ENCODE data around the gene FAM180B. TPM values are rescaled to one million over a fixed set of nuclear protein-coding genes. Genes with fewer than 3 reads are reported as not detected.

FAM180B gene
- total and polyA plus RNA-seq, 2 of the 4 experiments (the other 2 are of a cell fraction): not detected

DNA sequence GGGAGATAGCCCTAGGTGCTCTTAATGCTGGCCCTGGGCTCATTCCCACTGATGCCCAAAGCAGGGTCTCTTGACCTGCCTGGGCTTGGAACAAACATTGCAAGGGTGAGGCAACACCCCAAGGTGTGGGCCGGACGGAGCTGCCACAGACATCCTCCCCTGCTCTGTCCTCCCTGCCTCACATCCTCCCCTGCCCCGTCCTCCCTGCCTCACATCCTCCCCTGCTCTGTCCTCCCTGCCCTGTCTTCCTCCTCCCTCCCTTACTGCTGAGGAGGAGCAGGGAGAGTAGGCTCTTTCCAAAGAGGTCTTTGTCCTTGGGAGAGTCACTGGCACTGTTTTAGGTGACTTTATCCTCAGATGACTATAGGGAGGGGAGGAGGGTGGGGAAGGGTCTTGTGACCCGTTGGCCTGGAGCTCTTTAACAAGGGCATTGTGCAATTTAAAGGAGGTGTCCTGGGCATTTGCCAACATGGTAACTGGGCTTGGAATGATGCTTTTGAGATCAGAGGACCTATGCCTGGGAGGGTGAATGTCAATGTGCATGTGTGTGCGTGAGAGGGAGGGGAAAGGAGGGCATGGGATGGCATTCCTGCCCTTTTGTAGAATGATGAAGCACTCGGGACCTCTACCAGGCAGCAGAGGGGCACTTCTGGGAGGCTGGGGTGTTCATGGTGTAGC is 700 bp downstream of the FAM180B start:
- ATAC-seq (ENCODE audit: low read depth): peak; percentile 22; the same call in 1 of the 2 replicates
- Histone ChIP-seq H4K8ac (ENCODE audit: low read depth in 2 of 2, low read length in 2 of 2) (no peak overlapping the region), H3K23ac (ENCODE audit: low read depth, low read length) (no peak overlapping the region), H3K79me1 (ENCODE audit: low read depth in 1 of 2, low read length in 2 of 2) (peaks cover 0 to 2% of the 10 kb centered on the region in 2 experiments; a peak in 2 of 4 replicates), H2BK15ac (ENCODE audit: low read depth, low read length) (no peak overlapping the region), H2AK9ac (replicated peaks; ENCODE audit: low read depth, low read length, poor library complexity) (no peak overlapping the region), H3K27me3 (ENCODE audit: control insufficient read depth, insufficient read depth, low read length) (peaks cover 18% of the 10 kb centered on the region), H3K9me3 (ENCODE audit: control insufficient read depth, insufficient read depth, low read length) (peaks cover 3% of the 10 kb centered on the region), H3K4me2 (ENCODE audit: low read depth, low read length) (no peak overlapping the region), H3K4me3 (ENCODE audit: insufficient read depth, low read depth, low read length) (no peak overlapping the region), H3K4me1 (ENCODE audit: control insufficient read depth, insufficient read depth, low read length) (no peaks in the 10 kb centered on the region), H3K9ac (ENCODE audit: low read depth, low read length) (no peak overlapping the region), H4K20me1 (ENCODE audit: insufficient read depth, low read length) (no peaks in the 10 kb centered on the region), H2AFZ (replicated peaks; ENCODE audit: low read length, poor library complexity) (no peak overlapping the region), H2AK5ac (ENCODE audit: low read depth, low read length) (no peak overlapping the region), H2BK120ac (ENCODE audit: low read depth, low read length) (no peak overlapping the region), H3K4ac (ENCODE audit: low read depth, low read length) (no peak overlapping the region), H3K18ac (ENCODE audit: low read depth, low read length) (no peak overlapping the region), H4K91ac (ENCODE audit: insufficient read depth, low read depth, low read length) (no peak overlapping the region), H3K27ac (ENCODE audit: insufficient read depth, low read length) (no peak overlapping the region), H2BK5ac (ENCODE audit: low read depth, low read length, poor library complexity, severe bottlenecking) (no peak overlapping the region), H3K56ac (ENCODE audit: extremely low read depth, insufficient read depth, low read length) (no peak overlapping the region), H4K5ac (ENCODE audit: low read depth, low read length) (no peak overlapping the region), H2BK20ac (ENCODE audit: low read depth, low read length) (no peak overlapping the region), H3K9me1 (ENCODE audit: insufficient read depth, low read length) (no peaks in the 10 kb centered on the region), H3K36me3 (ENCODE audit: control insufficient read depth, insufficient read depth, low read length) (peaks cover 24% of the 10 kb centered on the region), H3K14ac (replicated peaks; ENCODE audit: low read depth, low read length) (no peak overlapping the region)
- no TSS peak for BruUV-seq (replicated peaks)
- intact Hi-C loops (cut with micrococcal nuclease): no loop called here
- in situ Hi-C loops (cut with MboI; ENCODE audit: low sequenced_read_pairs): no loop called here
- DNase-seq: no peak
- TF ChIP-seq CHD1 (IDR thresholded peaks at IDR 0.05; ENCODE audit: low read depth, low read length) (no peak), ELK1 (IDR thresholded peaks at IDR 0.05; ENCODE audit: borderline replicate concordance, low read depth, low read length) (no peak), RCOR1 (IDR thresholded peaks at IDR 0.05; ENCODE audit: insufficient replicate concordance, low read length) (no peak), FOS (IDR thresholded peaks at IDR 0.05; ENCODE audit: low read depth, low read length) (no peak), MAZ (IDR thresholded peaks at IDR 0.05; ENCODE audit: borderline replicate concordance, low read depth, low read length) (no peak), USF2 (IDR thresholded peaks at IDR 0.05; ENCODE audit: low read depth, low read length) (no peak), BHLHE40 (IDR thresholded peaks at IDR 0.05; ENCODE audit: low read depth, low read length) (no peak), MAFK (IDR thresholded peaks at IDR 0.05; ENCODE audit: low read depth, low read length) (no peak), RAD21 (IDR thresholded peaks at IDR 0.05; ENCODE audit: low read length) (no peak), RFX5 (IDR thresholded peaks at IDR 0.05; ENCODE audit: low read depth, low read length) (no peak), MXI1 (IDR thresholded peaks at IDR 0.05; ENCODE audit: borderline replicate concordance, low read depth, low read length) (no peak), CEBPB (IDR thresholded peaks at IDR 0.05; ENCODE audit: low read depth, low read length) (no peak), SMC3 (IDR thresholded peaks at IDR 0.05; ENCODE audit: low read depth, low read length) (no peak), CTCF (conservative IDR thresholded peaks at IDR 0.05; ENCODE audit: low read depth, low read length) (no peak), POLR2A (IDR thresholded peaks at IDR 0.05; ENCODE audit: low read depth, low read length) (no peak), NFE2L2 (IDR thresholded peaks at IDR 0.05; ENCODE audit: low read depth, low read length) (no peak)
- POLR2A ChIA-PET (ENCODE audit: unreplicated experiment): no interaction called here
- dilution Hi-C loops (cut with HindIII; ENCODE audit: low sequenced_read_pairs, unreplicated experiment): no loop called here
- WGBS, 2 experiments (ENCODE audit: extremely low coverage in 2 of 2, insufficient read length in 1 of 2): 70% methylated on average over 4 of the region's 6 CpGs; no CpG with 5 or more reads in 1 of the 2 experiments
- CTCF ChIA-PET: interaction anchor here (1.2 kb wide), 1 partner anchor 7 kb away, joined by 3 read pairs; the partner anchor contains the start of gene C1QTNF4
